ENCODE measurements around the gene NKAIN1.

GRCh38 chr1:31154632-31155215 is 85.0 kb downstream of the NKAIN1 start:
- no peak for TF ChIP-seq CTCF (IDR thresholded peaks at IDR 0.05)
- TF ChIP-seq EZH2 (IDR thresholded peaks at IDR 0.05; ENCODE audit: borderline replicate concordance, insufficient read depth, low read depth, low read length, poor library complexity, severe bottlenecking), result no peak
